Inflammatory macrophage (primary cell): Measurements from ENCODE around the gene CNTN5.

Experiments used
- DNase-seq, 2 donors: peaks; one replicate each; pipeline ENCODE4 v3.0.0-alpha.2; 2020 to 2022

The CNTN5 gene

GRCh38 chr11:99410636-99411035 is 389.9 kb downstream of the CNTN5 start:
- DNase-seq = no peak

GRCh38 chr11:99418927-99419720 is 398.4 kb downstream of the CNTN5 start:
- DNase-seq = no peak

GRCh38 chr11:99419991-99420390 is 399.2 kb downstream of the CNTN5 start:
- no peak for DNase-seq

- no peak for DNase-seq
These were observed 402.1 kb downstream of the CNTN5 start for GRCh38 chr11:99422581-99423427.

DNA sequence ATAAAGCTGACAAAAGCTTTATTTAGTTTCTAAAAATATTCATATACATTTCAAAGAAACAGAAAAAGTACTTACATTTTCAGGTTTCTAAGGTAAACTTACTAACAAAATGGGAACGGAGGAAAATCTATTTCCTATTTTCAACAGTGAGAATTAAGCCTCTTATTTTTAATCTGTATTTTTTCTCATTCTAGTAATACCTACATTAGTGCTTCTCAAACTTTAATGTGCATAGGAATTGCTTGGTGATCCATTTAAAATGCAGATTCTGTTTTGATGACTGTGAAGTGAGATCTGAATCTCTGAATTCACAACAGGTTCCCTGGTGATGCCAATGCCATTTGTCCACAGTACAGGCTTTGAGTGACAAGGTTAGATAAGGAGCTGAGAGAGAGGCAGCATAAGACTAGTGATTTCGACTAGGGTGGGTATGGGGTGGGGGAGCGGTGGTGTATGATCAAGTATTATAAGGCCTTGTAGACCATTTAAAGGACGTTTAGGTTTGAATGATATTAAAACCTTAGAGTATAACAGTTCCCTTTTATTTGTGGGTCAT is 402.8 kb downstream of the CNTN5 start:
- no peak for DNase-seq

GRCh38 chr11:99424313-99425084 is 403.8 kb downstream of the CNTN5 start:
- DNase-seq = no peak

GRCh38 chr11:99425596-99425995 is 404.8 kb downstream of the CNTN5 start:
- no peak for DNase-seq

DNA sequence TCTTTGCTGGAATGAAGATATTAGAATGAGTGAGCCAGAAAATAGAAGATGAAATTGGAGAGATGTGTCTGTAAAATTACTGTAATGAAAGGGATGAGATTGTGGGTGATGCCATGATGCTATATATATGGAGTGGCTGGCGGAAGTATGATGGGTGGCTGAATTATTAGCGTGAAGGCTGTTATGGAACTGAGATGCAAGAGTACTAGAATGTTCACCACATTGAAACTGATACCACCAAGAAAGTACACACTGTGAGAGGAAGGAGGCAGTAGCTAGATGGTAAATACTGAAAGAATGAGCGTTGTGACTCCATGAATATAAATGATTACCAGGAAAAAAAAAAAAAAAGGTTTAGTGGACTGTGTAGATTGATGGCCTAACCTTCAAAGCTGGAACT is 411.9 kb downstream of the CNTN5 start:
- no peak for DNase-seq

DNA sequence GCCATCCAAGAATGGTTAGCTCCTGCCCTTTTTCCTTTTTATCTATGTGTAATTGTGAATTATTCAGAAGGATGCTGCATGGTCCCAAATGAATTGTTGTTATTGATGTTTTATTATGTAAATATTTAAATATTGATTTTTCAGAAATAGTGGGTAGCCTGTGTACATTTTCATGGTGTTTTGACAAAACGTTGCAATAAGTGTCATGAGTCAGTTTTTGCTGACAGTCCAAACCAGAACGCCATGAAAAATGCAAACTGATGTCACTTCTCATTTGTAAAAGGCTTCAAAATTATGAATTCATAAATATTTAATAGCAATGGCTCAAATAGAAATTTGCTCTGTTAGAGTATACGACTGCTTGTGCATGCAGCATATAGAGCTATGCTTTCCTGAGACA is 422.5 kb downstream of the CNTN5 start:
- no peak for DNase-seq

DNA sequence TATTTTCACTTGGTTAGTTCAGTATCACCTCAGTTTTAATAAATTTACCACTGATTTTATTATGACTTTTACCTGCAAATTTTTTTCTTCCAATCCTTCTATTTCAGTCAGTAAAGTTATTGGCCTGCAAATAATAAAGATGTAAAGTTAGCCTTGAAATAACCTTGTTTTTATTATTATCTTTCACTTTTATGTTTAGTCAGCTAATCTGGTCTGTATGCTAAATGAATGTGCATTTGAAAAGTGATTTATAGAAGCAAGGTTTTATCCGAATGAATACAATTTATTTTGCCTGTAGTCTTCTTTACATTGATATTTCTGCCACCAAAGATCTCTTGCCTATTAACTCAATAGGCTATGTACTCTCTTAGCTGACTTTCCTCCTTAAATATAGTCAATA is 425.7 kb downstream of the CNTN5 start:
- DNase-seq = no peak

DNA sequence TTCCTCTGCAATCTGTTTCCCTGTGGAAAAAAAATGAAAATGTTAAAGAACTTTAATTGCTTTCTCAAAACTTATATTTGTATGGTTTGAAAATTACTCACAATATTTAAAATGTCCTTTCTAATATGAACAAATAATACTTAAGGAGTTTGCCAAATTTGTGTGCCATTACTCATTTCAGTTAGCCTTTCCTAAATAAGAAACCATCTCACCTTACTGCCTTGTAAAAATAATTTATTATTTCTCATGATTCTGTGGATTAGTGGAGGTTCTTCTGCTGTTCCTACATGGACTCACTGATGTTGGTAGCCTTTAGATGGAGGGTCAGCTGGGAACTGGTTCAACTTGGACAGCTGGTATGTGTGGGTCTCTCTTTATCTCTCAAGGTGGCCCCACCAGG is 428.6 kb downstream of the CNTN5 start:
- no peak for DNase-seq

DNA sequence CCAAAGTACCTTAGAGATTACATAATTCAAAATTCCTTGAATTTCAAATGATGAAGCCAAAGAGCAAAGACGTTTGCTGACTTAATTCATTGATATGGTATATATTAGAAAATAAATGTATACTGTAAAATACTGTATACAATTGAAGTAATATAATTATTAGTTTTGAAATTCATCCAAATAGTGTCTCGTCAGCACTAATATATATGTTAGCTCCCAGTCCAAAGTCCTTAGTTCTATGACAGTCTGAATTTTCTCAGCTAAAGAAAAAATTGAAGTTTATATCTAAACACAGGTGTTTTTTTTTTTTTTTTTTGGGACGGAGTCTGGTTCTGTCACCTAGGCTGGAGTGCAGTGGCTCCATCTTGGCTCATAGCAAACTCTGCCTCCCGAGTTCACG is 431.3 kb downstream of the CNTN5 start:
- DNase-seq = no peak

GRCh38 chr11:99461913-99462312 is 441.2 kb downstream of the CNTN5 start:
- no peak for DNase-seq

DNA sequence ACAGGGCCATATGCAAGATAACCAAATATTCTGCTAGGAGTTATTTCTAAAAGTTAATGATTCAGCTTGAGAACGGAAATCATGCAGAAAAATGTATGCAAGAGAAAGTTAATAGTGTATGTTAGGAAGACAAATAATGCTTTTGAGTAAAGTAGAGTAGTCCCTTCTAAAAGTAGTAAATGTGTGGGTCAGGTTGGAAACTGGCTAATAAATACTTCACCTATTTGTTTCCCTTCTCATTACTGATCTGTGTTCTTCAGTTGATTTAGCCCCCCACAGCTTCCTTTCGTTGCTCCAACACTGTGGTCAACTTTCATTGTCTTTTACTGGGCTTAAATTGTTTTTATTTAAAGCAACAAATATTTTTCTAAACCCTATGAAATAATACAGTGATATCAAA is 444.2 kb downstream of the CNTN5 start:
- no peak for DNase-seq

GRCh38 chr11:99489581-99489980 is 468.8 kb downstream of the CNTN5 start:
- DNase-seq = no peak

- DNase-seq = no peak
These were observed 473.3 kb downstream of the CNTN5 start for GRCh38 chr11:99494065-99494464.

GRCh38 chr11:99501655-99502054 is 480.9 kb downstream of the CNTN5 start:
- DNase-seq = no peak

DNA sequence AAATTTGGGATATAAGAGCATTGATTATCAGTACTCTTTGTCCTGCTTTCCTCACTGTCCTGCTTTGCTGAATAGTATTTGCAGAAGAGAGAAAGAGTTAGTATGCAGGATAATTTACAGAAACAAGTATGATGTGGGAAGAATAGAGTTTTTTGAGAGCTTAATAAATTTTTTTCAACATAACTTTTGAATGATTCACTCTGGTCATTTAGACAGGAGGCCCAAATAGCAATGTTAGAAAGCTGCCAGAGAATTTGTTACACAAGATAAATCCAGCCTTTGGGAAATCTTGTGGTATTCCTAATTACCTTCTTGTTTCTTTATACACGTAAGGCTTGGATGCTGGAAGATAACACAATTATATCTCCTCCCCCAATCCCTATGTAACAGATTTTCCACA is 484.6 kb downstream of the CNTN5 start:
- DNase-seq = no peak

GRCh38 chr11:99505831-99506230 is 485.1 kb downstream of the CNTN5 start:
- DNase-seq = no peak

DNA sequence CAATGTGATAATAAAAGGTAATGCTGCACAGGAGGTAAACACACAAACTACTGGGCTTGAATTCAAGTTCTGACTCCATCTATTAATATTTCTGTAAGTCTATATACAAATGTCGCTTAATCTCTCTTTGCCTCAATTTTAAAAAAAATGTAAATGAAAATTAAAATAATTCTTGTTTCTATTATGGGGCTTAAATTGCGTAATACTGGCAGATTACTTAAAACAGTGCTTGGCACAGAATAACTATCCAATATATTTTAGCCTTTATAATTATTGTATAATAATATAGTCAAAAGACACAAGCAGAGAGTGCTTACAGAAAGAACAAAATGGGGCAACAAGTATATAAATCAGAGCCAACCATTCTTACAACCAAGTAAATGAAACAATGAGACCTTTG is 489.1 kb downstream of the CNTN5 start:
- no peak for DNase-seq

DNA sequence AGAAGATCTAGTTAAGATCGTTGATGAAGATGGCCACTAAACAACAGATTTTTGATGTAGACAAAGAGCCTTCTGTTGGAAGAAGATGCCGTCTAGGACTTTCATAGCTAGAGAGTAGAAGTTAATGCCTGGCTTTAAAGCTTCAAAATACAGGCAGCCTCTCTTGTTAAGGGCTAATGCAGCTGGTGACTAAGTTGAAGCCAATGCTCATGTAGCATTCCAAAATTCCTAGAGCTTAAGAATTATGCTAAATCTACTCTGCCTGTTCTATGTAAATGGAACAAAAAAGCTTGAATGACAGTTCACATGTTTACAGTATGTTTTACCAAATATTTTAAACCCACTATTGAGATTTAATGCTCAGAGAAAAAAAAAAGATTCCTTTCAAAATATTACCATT is 492.6 kb downstream of the CNTN5 start:
- DNase-seq = no peak

DNA sequence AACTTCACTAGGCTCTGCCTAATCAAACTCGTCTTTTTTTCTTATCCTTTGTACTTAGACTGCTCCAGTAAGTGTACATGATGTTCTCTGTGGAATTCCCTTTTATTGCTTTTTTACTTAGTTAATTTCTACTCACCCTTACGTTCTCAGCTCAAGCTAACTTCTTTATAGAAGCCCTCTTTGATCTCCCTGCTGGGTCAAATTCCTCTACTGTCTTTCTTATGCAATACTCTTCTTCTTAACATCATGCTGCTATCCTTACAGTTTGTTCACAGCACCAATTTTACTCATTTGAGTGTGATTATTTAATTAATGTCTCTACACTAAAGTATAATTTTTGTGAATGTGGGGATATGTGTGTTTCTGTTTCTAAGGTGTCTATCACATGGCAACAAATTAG is 498.3 kb downstream of the CNTN5 start:
- DNase-seq = no peak
